Kidney (tissue), 14 donors: Measurements from ENCODE around the gene COL25A1. TPM values are rescaled to one million over a fixed set of nuclear protein-coding genes. Genes with fewer than 3 reads are reported as not detected.

Source experiments
- DNase-seq, 5 donors: peaks; one replicate each; pipeline ENCODE4 v3.0.0-alpha.2; 2013 to 2020
- FAIRE-seq: peaks from 2 replicates; lab custom pipeline; 2012; peaks lifted over from hg19 to GRCh38; lab: Jason Lieb, UNC
- H3K27ac ChIP-seq, 2 donors: one replicate each; pipeline ENCODE4 v1.7.0; 2013; ENCODE audit warnings: low read depth in 2 of 2, low read length in 2 of 2, inconsistent platforms in 1 of 2
- H3K27me3 ChIP-seq: one replicate; pipeline ENCODE4 v1.7.1; 2013; ENCODE audit warnings: low read length, inconsistent platforms; ENCODE audit not compliant: control insufficient read depth, insufficient read depth
- H3K36me3 ChIP-seq, 3 donors: one replicate each; pipeline versions ENCODE4 v1.7.0 to v1.7.1; 2013; ENCODE audit warnings: low read length in 3 of 3, control low read depth in 1 of 3, inconsistent platforms in 1 of 3; ENCODE audit not compliant: insufficient read depth in 3 of 3, control insufficient read depth in 2 of 3
- H3K4me1 ChIP-seq, 3 donors: one replicate each; pipeline versions ENCODE4 v1.7.0 to v1.7.1; 2013; ENCODE audit warnings: low read length in 3 of 3, inconsistent platforms in 1 of 3, low read depth in 1 of 3; ENCODE audit not compliant: control insufficient read depth in 2 of 3, insufficient read depth in 2 of 3
- H3K4me3 ChIP-seq, 3 donors: one replicate each; pipeline versions ENCODE4 v1.7.0 to v1.8.1; 2013; ENCODE audit warnings: low read length in 3 of 3, control low read depth in 1 of 3, inconsistent platforms in 1 of 3
- H3K9ac ChIP-seq, 3 donors: one replicate each; pipeline versions ENCODE4 v1.7.0 to v1.7.1; 2013; ENCODE audit warnings: low read length in 3 of 3, control low read depth in 1 of 3, inconsistent platforms in 1 of 3
- H3K9me3 ChIP-seq, 3 donors: one replicate each; pipeline versions ENCODE4 v1.7.0 to v1.7.1; 2013; ENCODE audit warnings: low read length in 3 of 3, control low read depth in 1 of 3, inconsistent platforms in 1 of 3; ENCODE audit not compliant: control insufficient read depth in 2 of 3, insufficient read depth in 1 of 3
- CTCF ChIP-seq: IDR thresholded peaks from 3 replicates; pipeline ENCODE4 v1.5.1; 2012; ENCODE audit warnings: mild to moderate bottlenecking, moderate library complexity, borderline replicate concordance; ENCODE audit not compliant: insufficient read depth; ENCODE audit errors: extremely low read depth
- intact Hi-C: fragments of 100-400 bp; cut with DNase I; formaldehyde crosslinking; loops from one replicate; pipeline ENCODE4 v1.11.1; 2022
- polyA plus RNA-seq: library from polyadenylated mRNA; stranded (reverse); fragments of 350-450 nt; fragmentation: Illumina TruSeq; extraction: RNeasy Lipid Tissue Mini Kit (QIAGEN cat#74804); gene quantifications from one replicate; pipeline ENCODE4 v1.2.3, GENCODE V29; 2014; ENCODE audit warnings: low read depth, low replicate concordance; ENCODE audit not compliant: insufficient read depth
- total RNA-seq: library from RNA; stranded (reverse); fragmentation: NEBNext Ultra II Directional; extraction: Animal tissue kit (Norgen Biotek cat#: 25700); gene quantifications from one replicate; pipeline ENCODE4 v1.2.1, GENCODE V29; 2021
- donor health status: control.
- donor health status: control.
- donor health status: control.
- donor health status: control.
- donor health status: control.
- donor health status: DM: yes; HTN: yes; CAD: no.
- donor health status: Normal renal cell carcinoma (clear cell type).

COL25A1 gene
- total and polyA plus RNA-seq, 2 donors from 2014 or later: 0.52 to 2.3 TPM

DNA sequence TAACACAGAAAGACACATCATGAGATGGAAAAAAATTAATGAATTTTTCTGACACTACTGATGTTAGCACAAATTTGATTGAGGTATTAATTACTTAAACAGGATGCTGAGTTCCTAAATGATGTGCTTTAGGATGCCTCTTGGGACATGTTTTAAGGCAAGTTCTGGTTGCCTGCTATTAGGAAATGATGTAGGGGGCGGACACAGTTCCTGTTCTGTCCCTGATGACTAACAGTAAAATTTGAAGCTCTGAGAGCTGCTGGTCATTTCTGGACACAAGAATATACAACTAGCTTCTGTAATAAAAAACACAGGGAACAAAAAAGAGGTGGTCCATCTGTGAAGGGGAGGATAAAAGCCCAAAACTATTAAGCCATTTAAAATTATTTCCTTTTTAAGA lies 376.4 kb downstream of the COL25A1 start:
- Histone ChIP-seq H3K4me3 (no peak overlapping the region), H3K4me1 (no peaks in the 10 kb centered on the region), H3K27me3 (no peaks in the 10 kb centered on the region), H3K9ac (no peak overlapping the region), H3K9me3 (no peaks in the 10 kb centered on the region), H3K27ac (no peak overlapping the region), H3K36me3 (no peaks in the 10 kb centered on the region)
- TF ChIP-seq CTCF: no peak
- intact Hi-C loops: no loop called here
- FAIRE-seq (no peak), DNase-seq (no peak)

DNA sequence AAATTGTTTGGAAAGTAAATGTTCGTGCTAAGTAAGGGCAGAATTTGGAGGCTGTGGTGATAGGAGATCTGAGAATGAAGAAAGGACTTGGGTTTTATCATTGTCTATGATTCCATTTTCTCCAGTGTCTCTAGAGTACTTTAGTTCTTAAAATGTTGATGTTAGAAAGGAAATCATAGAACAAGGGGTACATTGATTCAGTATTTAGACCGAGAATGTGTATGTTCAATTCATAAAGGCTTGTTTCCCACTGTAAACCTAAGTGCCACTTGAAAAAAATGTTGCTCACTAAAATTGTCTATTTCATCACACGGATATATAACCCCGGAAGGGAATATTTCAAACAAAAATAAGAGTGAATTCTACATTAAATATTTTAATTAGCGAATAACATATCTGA lies 380.3 kb downstream of the COL25A1 start:
- Histone ChIP-seq H3K4me3 (no peak overlapping the region), H3K9me3 (no peaks in the 10 kb centered on the region), H3K36me3 (no peaks in the 10 kb centered on the region), H3K4me1 (no peaks in the 10 kb centered on the region), H3K27me3 (no peaks in the 10 kb centered on the region), H3K27ac (no peak overlapping the region), H3K9ac (no peak overlapping the region)
- DNase-seq (no peak), FAIRE-seq (no peak)
- no peak for TF ChIP-seq CTCF
- intact Hi-C loops: no loop called here

DNA sequence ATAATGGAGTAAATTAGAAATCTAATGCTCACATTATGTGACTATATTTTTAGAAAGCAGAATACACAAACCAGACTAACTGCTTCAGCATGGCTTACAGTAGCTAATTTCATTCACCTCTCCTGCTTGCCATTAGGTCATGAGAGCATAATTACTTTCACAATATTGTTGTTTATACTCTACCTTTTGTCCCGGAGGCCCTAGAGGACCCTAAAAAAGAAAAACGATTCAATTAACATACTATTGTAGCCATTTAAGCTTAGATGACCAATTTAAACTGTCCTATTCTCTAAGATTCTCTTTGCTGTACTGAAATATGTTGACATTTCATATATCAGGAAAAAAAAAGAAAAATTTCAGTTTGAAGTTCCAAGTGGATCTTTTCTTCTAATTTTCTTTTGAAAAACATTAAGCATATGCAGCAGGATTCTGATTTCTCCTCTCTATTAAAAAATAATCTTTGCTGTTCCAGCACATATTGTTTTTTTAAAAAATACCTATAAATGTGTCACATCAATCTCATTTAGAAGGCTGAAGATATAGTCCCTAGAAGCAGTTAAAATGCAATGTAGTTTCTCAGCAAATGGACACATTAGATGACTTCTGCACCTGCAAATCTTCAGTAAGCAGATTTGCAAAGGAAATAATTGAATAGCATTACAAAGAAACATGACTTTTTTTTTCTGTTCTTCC lies 381.9 kb downstream of the COL25A1 start:
- no peak for TF ChIP-seq CTCF
- H3K4me1 ChIP-seq: no peaks in the 10 kb centered on the region
- no peaks in the 10 kb centered on the region for H3K9me3 ChIP-seq
- no peak overlapping the region for H3K9ac ChIP-seq
- intact Hi-C loops: no loop called here
- FAIRE-seq (no peak), DNase-seq (no peak)
- H3K27me3 ChIP-seq: no peaks in the 10 kb centered on the region
- H3K4me3 ChIP-seq: no peak overlapping the region
- no peaks in the 10 kb centered on the region for H3K36me3 ChIP-seq
- no peak overlapping the region for H3K27ac ChIP-seq
